OCI-LY3 (cell line): ENCODE results near the gene ERGIC1.

Experiments
- CTCF ChIP-seq: fragments of 200-600, 300-600 bp; sonication (generic); IDR thresholded peaks from 2 replicates; pipeline ENCODE4 v1.5.1; 2014; ENCODE audit warnings: antibody characterized with exemption, low read length, low read depth
- EZH2phosphoT487 ChIP-seq: fragments of 200-600 bp; shearing (Covaris generic); IDR thresholded peaks from 2 replicates; pipeline ENCODE4 v1.6.1; 2018; ENCODE audit warnings: antibody characterized with exemption, mixed run types, low read depth

- TF ChIP-seq EZH2phosphoT487: no peak
- TF ChIP-seq CTCF: no peak
These were observed 33.8 kb downstream of the ERGIC1 start for GRCh38 chr5:172867761-172868435.
